ENCODE measurements around the gene PAPSS1. TPM values are rescaled to one million over a fixed set of nuclear protein-coding genes. Genes with fewer than 3 reads are reported as not detected.
"Not testable (repeated sequence)": the region's sequence is repeated elsewhere in the genome, so short reads cannot be mapped to it uniquely, and the experiment has no call there.

Gene PAPSS1
- total and polyA plus RNA-seq, 11 donors = 5.9 to 32.7 (median 9.3) TPM

DNA sequence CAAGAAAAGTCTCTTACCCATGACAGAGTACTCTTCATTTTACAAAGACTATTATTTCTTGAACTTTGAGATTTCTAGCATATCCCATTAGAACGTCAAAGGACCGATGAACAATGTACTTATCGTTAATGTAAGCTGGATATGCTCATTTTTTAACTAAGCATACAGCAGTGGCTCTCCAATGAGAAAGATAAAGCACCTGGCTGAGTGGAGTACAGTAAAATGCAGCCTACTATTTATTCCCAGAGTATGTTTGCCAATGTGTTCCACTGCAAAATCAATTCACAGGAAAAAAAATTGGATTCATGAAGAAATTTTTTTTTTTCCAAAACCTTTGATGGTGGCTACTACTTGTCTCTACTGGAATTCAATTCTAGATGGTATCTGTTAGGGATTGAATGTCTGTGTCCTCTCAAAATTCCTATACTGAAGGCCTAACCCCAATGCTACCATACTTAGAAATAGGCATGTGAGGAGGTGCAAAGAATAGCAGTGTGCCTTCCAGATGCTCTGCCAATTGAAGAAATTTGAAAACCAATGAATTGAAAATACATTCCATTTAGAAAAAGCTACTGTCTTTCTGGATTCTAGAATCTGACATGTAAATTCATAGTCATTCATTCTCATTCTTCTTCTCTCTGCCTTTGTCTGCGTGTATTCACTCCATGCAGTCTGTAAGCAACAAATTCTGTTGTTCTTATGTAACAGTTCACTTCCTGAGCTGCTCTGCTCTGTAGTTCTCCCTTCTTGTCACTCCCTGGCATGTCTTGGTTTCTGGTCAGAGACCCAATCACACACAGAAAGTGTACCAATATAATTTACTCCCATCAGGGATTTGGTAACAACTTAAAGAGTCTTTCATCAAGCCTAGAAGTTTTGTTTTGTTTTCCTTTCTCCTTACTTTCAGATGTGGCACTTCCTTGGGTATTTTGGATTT lies 61.4 kb downstream of the PAPSS1 start:
- Histone ChIP-seq H3K27ac (no peak overlapping the region), H3K4me3 (no peak overlapping the region), H3K4me1 (no peaks in the 10 kb centered on the region), H3K36me3 (peaks cover 0 to 18% (median 11%) of the 10 kb centered on the region in 9 donors), H3K9me3 (no peaks in the 10 kb centered on the region), H3K27me3 (no peaks in the 10 kb centered on the region)
- TF ChIP-seq CTCF (IDR thresholded peaks at IDR 0.05) (no peak), POLR2A (IDR thresholded peaks at IDR 0.05) (no peak)
- intact Hi-C loops (cut with DNase I) = no loop called here
- 83 to 94% (median 91%) methylated on average over 4 of the region's 4 CpGs for WGBS, 4 donors
- DNase-seq (no peak), ATAC-seq (no peak)

GRCh38 chr4:107655289-107655688 lies 64.7 kb downstream of the PAPSS1 start:
- H3K27ac ChIP-seq = no peak overlapping the region
- intact Hi-C loops (cut with DNase I) = no loop called here
- peaks cover 0 to 3% (median 0%) of the 10 kb centered on the region in 12 donors for H3K9me3 ChIP-seq
- DNase-seq (no peak), ATAC-seq (no peak)
- no peaks in the 10 kb centered on the region for H3K27me3 ChIP-seq
- H3K36me3 ChIP-seq = peaks cover 0 to 43% (median 36%) of the 10 kb centered on the region in 9 donors
- H3K4me3 ChIP-seq = no peak overlapping the region
- peaks cover 0 to 5% (median 0%) of the 10 kb centered on the region in 12 donors for H3K4me1 ChIP-seq
- TF ChIP-seq CTCF (IDR thresholded peaks at IDR 0.05) (no peak), POLR2A (IDR thresholded peaks at IDR 0.05) (no peak)

DNA sequence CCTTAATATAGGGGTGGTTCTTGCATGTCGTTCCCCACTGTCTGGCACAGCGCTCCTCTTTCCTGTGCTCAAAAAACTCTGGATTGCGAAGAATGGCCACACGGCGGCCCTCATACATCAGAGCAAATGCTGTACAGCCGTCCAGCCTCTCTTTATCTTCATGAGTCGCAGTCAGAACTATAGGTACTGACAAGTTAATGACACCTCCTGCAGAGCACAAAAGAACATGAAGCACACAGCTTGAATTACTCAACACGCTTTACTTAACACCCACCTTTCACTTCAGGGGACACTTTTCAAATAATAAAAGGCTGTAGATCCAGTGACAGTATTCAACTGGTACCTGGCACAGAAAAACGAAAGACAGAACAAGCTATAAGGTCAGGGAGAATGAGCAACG lies 65.3 kb downstream of the PAPSS1 start:
- Histone ChIP-seq H3K4me3 (no peak overlapping the region), H3K4me1 (peaks cover 0 to 5% (median 0%) of the 10 kb centered on the region in 12 donors), H3K27ac (no peak overlapping the region), H3K9me3 (peaks cover 0 to 3% (median 0%) of the 10 kb centered on the region in 12 donors), H3K27me3 (no peaks in the 10 kb centered on the region), H3K36me3 (peaks cover 0 to 43% (median 36%) of the 10 kb centered on the region in 9 donors)
- intact Hi-C loops (cut with DNase I) = no loop called here
- no peak for TF ChIP-seq POLR2A (IDR thresholded peaks at IDR 0.05)
- peak in 1 of 12 donors; percentile 6 for TF ChIP-seq CTCF (IDR thresholded peaks at IDR 0.05)
- WGBS, 4 donors = 56 to 69% (median 67%) methylated on average over 10 of the region's 10 CpGs
- DNase-seq (no peak), ATAC-seq (peak in 1 of 4 donors; percentile 15)

- ATAC-seq = not testable (repeated sequence)
- 79 to 97% (median 89%) methylated on average over 3 of the region's 3 CpGs for WGBS, 4 donors
These were observed 68.6 kb downstream of the PAPSS1 start for GRCh38 chr4:107651408-107651807.

More at GRCh38 chr4:107651408-107651807, 68.6 kb downstream of the PAPSS1 start:
- H3K27ac ChIP-seq; H3K27me3 ChIP-seq; DNase-seq; intact Hi-C loops (cut with DNase I); H3K4me1 ChIP-seq; H3K4me3 ChIP-seq; H3K9me3 ChIP-seq: not testable (repeated sequence)
- peaks cover 0 to 50% (median 34%) of the 10 kb centered on the region in 9 donors for H3K36me3 ChIP-seq
